PC-9 (cell line): Measurements from ENCODE around the gene C8G. TPM values are rescaled to one million over a fixed set of nuclear protein-coding genes. Genes with fewer than 3 reads are reported as not detected.
A peak's percentile ranks its signal among the peaks of the same experiment; 100 is the strongest.

Experiments used
- BruUV-seq: library from RNA; stranded (reverse); fragments of 400-500 nt; replicated peaks from 2 replicates; lab custom pipeline; 2021; lab: Mats Ljungman, UMichigan
- CTCF ChIA-PET: fragments of 300-600 bp; sonication (Branson Sonifier 250); formaldehyde crosslinking; loops from one replicate; lab custom pipeline; 2022; ENCODE audit warnings: antibody characterized with exemption; lab: Charles Lee
- POLR2A ChIA-PET: fragments of 300-600 bp; sonication (Branson Sonifier 250); formaldehyde crosslinking; loops from one replicate; lab custom pipeline; 2022; ENCODE audit warnings: antibody characterized with exemption; ENCODE audit not compliant: unreplicated experiment; lab: Charles Lee
- DNase-seq, 2 experiments: peaks; one replicate each; pipeline versions ENCODE4 v3.0.0 to v3.0.0-alpha.2; 2015 to 2022; ENCODE audit warnings: mixed read lengths in 1 of 2
- H2AFZ ChIP-seq: fragments of 200-600 bp; sonication (generic); 2 replicates; pipeline ENCODE4 v1.8.1; 2017; ENCODE audit warnings: antibody characterized with exemption
- H3F3A ChIP-seq: fragments of 200-600 bp; sonication (generic); 2 replicates; pipeline ENCODE4 v1.8.1; 2017; ENCODE audit warnings: antibody characterized with exemption, mild to moderate bottlenecking, low read depth; ENCODE audit not compliant: insufficient read depth
- H3K27ac ChIP-seq: fragments of 200-600 bp; sonication (generic); 2 replicates; pipeline ENCODE4 v1.6.1; 2016; ENCODE audit warnings: mixed run types
- H3K27me3 ChIP-seq: fragments of 200-600 bp; sonication (generic); 2 replicates; pipeline ENCODE4 v1.6.1; 2016; ENCODE audit warnings: low read depth, mixed run types; ENCODE audit not compliant: insufficient read depth
- H3K36me3 ChIP-seq: fragments of 200-600 bp; sonication (generic); 2 replicates; pipeline ENCODE4 v1.6.1; 2016; ENCODE audit warnings: low read depth, mixed run types
- H3K4me1 ChIP-seq: fragments of 200-600 bp; sonication (generic); replicated peaks from 2 replicates; pipeline ENCODE4 v1.6.1; 2016; ENCODE audit warnings: mixed run types; ENCODE audit not compliant: insufficient read depth
- H3K4me2 ChIP-seq: fragments of 200-600 bp; sonication (generic); 2 replicates; pipeline ENCODE4 v1.6.1; 2017; ENCODE audit warnings: mixed run types
- H3K4me3 ChIP-seq: fragments of 200-600 bp; sonication (generic); 2 replicates; pipeline ENCODE4 v1.6.1; 2016; ENCODE audit warnings: mixed run types
- H3K79me2 ChIP-seq: fragments of 200-600 bp; sonication (generic); 2 replicates; pipeline ENCODE4 v1.6.1; 2017; ENCODE audit warnings: low read depth, mixed run types
- H3K9me2 ChIP-seq: fragments of 200-600 bp; sonication (generic); 2 replicates; pipeline ENCODE4 v1.8.1; 2017; ENCODE audit warnings: mild to moderate bottlenecking; ENCODE audit not compliant: insufficient read depth
- H3K9me3 ChIP-seq: fragments of 200-600 bp; sonication (generic); 2 replicates; pipeline ENCODE4 v1.8.1; 2016; ENCODE audit warnings: low read depth; ENCODE audit not compliant: insufficient read depth
- H4K20me1 ChIP-seq: fragments of 200-600 bp; sonication (generic); 2 replicates; pipeline ENCODE4 v1.8.1; 2017; ENCODE audit not compliant: insufficient read depth
- EZH2 ChIP-seq: fragments of 200-600 bp; sonication (generic); IDR thresholded peaks from 2 replicates; pipeline ENCODE4 v1.8.0; 2017; ENCODE audit warnings: antibody characterized with exemption, low read depth
- intact Hi-C: fragments of 100-400 bp; cut with micrococcal nuclease; formaldehyde crosslinking; loops from one replicate; pipeline ENCODE4 v1.10.0; 2022; ENCODE audit not compliant: unreplicated experiment
- total RNA-seq: library from RNA; stranded (reverse); gene quantifications from 2 replicates; pipeline ENCODE4 v1.2.3, GENCODE V29; 2021
- TF ChIP-seq, protein P1 (sequence below): fragments of 200-600 bp; sonication (generic); conservative IDR thresholded peaks from 2 replicates; pipeline ENCODE4 v1.6.1; 2017; ENCODE audit warnings: mixed run types, antibody characterized with exemption, mild to moderate bottlenecking, moderate library complexity

The C8G gene
- total RNA-seq, 1 experiment from 2014 or later = 2.3 TPM

DNA sequence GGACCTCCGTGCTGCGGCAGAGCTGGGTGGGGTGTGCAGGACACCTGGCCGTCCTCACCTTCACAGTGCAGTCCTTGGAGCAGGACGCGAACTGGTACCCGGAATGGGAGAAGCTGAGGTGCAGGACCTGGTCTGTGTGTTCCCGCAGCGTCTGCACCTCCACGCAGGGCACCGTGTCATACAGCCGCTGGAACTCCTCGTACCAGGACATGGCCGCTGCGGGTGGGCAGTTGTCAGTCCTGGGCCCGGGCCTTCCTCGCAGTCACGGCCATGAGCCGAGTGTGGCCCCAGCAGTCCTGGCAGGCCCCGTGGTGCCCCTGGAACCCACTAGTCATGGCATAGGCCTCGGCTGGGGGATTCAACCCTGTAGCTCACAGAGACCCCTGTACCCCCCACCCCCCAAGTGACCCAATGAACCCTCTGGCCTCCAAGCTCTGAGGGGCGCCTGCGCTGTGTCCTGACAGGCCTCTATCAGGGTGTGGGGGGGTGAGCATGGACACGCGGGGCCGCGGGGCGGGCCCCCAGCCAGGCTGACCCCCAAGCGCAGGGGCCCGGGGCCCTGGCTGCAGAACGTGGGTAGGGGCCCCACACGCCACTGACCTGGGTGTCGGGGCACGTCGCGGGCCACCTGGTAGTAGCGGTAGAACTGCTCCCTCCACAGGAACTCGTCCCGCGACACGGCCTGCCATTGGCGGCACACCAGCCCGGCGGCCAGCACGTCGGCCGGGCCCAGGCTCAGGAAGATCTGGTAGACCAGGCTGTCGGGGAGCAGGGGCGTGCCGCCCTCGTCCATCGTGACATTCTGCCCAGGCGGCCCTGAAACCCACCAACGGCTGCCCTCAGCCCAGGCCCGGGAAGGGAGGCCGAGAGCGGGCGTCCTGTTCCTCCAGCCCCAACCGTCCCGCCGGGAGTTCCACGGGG, 1.5 kb upstream of the C8G start:
- peaks cover 14% of the 10 kb centered on the region for H3K4me1 ChIP-seq
- BruUV-seq = no TSS peak
- ChIA-PET CTCF (interaction anchor here (0.6 kb wide), 1 partner anchor 187 kb away, joined by 6 read pairs; no protein-coding TSS in a partner anchor), POLR2A (no interaction called here)
- no peaks in the 10 kb centered on the region for H3K9me3 ChIP-seq
- peak overlapping the region; percentile 95 for H3K4me2 ChIP-seq
- intact Hi-C loops = loop anchor here (1.0 to 5.0 kb wide), 3 partner anchors 42 to 95 kb away; partner anchors contain the start of gene PHPT1
- peak in 1 of 2 experiments; percentile 51 for DNase-seq
- H4K20me1 ChIP-seq = no peaks in the 10 kb centered on the region; the same call in none of the 2 replicates
- peaks cover 7% of the 10 kb centered on the region for H3K36me3 ChIP-seq
- peak overlapping the region; percentile 87 for H3K4me3 ChIP-seq
- no peaks in the 10 kb centered on the region for H3K27me3 ChIP-seq
- no peaks in the 10 kb centered on the region for H3K9me2 ChIP-seq
- TF ChIP-seq, protein P1, sequence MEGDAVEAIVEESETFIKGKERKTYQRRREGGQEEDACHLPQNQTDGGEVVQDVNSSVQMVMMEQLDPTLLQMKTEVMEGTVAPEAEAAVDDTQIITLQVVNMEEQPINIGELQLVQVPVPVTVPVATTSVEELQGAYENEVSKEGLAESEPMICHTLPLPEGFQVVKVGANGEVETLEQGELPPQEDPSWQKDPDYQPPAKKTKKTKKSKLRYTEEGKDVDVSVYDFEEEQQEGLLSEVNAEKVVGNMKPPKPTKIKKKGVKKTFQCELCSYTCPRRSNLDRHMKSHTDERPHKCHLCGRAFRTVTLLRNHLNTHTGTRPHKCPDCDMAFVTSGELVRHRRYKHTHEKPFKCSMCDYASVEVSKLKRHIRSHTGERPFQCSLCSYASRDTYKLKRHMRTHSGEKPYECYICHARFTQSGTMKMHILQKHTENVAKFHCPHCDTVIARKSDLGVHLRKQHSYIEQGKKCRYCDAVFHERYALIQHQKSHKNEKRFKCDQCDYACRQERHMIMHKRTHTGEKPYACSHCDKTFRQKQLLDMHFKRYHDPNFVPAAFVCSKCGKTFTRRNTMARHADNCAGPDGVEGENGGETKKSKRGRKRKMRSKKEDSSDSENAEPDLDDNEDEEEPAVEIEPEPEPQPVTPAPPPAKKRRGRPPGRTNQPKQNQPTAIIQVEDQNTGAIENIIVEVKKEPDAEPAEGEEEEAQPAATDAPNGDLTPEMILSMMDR = no peak
- TF ChIP-seq EZH2 = no peak
- H3K79me2 ChIP-seq = peaks cover 18% of the 10 kb centered on the region
- H2AFZ ChIP-seq = 0 out of 2 replicates have a peak overlapping the region, but pooled peaks have one; percentile 67
- peak overlapping the region; percentile 26; the same call in 1 of the 2 replicates for H3K27ac ChIP-seq
- peaks cover 18% of the 10 kb centered on the region; the same call in 1 of the 2 replicates for H3F3A ChIP-seq

DNA sequence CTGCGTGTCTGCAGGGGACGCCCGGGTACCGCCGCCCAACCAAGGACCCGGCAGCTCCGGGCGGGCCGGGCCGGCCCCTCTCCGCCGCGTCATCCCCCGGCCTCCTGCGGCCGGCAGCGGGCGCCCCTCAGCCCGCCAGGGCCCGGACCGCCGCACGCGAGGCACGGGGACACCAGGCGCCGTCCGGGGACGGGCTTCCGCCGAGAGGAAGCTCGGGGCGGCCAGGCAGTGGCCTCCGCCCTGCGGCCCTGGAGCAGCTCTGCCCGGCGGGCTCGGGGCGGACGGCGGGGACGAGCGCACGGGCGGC, 878 bp upstream of the C8G start:
- Histone ChIP-seq H3K4me2 (peak overlapping the region; percentile 95), H3K4me1 (peaks cover 20% of the 10 kb centered on the region), H3K36me3 (peaks cover 7% of the 10 kb centered on the region), H3K9me3 (no peaks in the 10 kb centered on the region), H2AFZ (0 out of 2 replicates have a peak overlapping the region, but pooled peaks have one; percentile 67), H3F3A (peaks cover 19% of the 10 kb centered on the region; the same call in 1 of the 2 replicates), H3K9me2 (no peaks in the 10 kb centered on the region), H3K27ac (peak overlapping the region; percentile 26; the same call in 1 of the 2 replicates), H4K20me1 (no peaks in the 10 kb centered on the region; the same call in none of the 2 replicates), H3K27me3 (no peaks in the 10 kb centered on the region), H3K79me2 (peaks cover 18% of the 10 kb centered on the region), H3K4me3 (peak overlapping the region; percentile 87)
- intact Hi-C loops = loop anchor here (1.0 to 5.0 kb wide), 3 partner anchors 43 to 95 kb away; partner anchors contain the start of gene PHPT1
- TF ChIP-seq EZH2 = no peak
- TF ChIP-seq, protein P1 = no peak
- POLR2A ChIA-PET = interaction anchor here (0.5 to 0.6 kb wide), 2 partner anchors 43 to 302 kb away, joined by 3 to 5 read pairs; no protein-coding TSS in a partner anchor
- DNase-seq = no peak
- no TSS peak for BruUV-seq
- CTCF ChIA-PET = no interaction called here
